BJ (cell line): Measurements from ENCODE around the gene OR6S1. TPM values are rescaled to one million over a fixed set of nuclear protein-coding genes. Genes with fewer than 3 reads are reported as not detected.

Source experiments
- CTCF ChIA-PET: fragments of 350-600 bp; formaldehyde crosslinking; extraction: SDS; loops from one replicate; lab custom pipeline; 2021; ENCODE audit warnings: antibody characterized with exemption, inconsistent platforms; lab: Yijun Ruan, JAX
- POLR2A ChIA-PET: fragments of 300-600 bp; sonication (Branson Sonifier 250); formaldehyde crosslinking; extraction: SDS; loops from one replicate; lab custom pipeline; 2021; ENCODE audit warnings: antibody characterized with exemption; lab: Charles Lee
- DNase-seq: peaks from one replicate; pipeline ENCODE4 v3.0.0-alpha.2; 2011; ENCODE audit warnings: low read depth
- H3K27me3 ChIP-seq: 2 replicates; pipeline ENCODE4 v1.6.0; 2011; ENCODE audit warnings: low read length; ENCODE audit not compliant: control insufficient read depth, insufficient read depth
- H3K36me3 ChIP-seq: 2 replicates; pipeline ENCODE4 v1.5.1; 2011; ENCODE audit warnings: low read length; ENCODE audit not compliant: control insufficient read depth, insufficient read depth
- H3K4me3 ChIP-seq: 2 replicates; pipeline ENCODE4 v1.5.1; 2011; ENCODE audit warnings: low read depth, mild to moderate bottlenecking, control low read depth, low read length
- CTCF ChIP-seq: IDR thresholded peaks from 2 replicates; pipeline ENCODE4 v1.5.1; 2011; ENCODE audit warnings: low read depth, mild to moderate bottlenecking, control low read depth, inconsistent platforms, low read length, moderate library complexity; ENCODE audit not compliant: insufficient read depth
- polyA plus RNA-seq: library from polyadenylated mRNA; depleted of rRNA; stranded (reverse); fragments of >200 nt; gene quantifications from 2 replicates; pipeline ENCODE4 v1.2.3, GENCODE V29; 2011

The OR6S1 gene
- polyA plus RNA-seq, 1 experiment = not detected

GRCh38 chr14:20686386-20687143 lies 45.1 kb upstream of the OR6S1 start:
- CTCF ChIA-PET = interaction anchor here (0.7 to 3.7 kb wide), 3 partner anchors 10 to 109 kb away, joined by 3 to 18 read pairs (median 3); no protein-coding TSS in a partner anchor
- POLR2A ChIA-PET = no interaction called here
- no peak for TF ChIP-seq CTCF
- Histone ChIP-seq H3K27me3 (no peaks in the 10 kb centered on the region), H3K36me3 (no peaks in the 10 kb centered on the region), H3K4me3 (no peak overlapping the region)
- no peak for DNase-seq

DNA sequence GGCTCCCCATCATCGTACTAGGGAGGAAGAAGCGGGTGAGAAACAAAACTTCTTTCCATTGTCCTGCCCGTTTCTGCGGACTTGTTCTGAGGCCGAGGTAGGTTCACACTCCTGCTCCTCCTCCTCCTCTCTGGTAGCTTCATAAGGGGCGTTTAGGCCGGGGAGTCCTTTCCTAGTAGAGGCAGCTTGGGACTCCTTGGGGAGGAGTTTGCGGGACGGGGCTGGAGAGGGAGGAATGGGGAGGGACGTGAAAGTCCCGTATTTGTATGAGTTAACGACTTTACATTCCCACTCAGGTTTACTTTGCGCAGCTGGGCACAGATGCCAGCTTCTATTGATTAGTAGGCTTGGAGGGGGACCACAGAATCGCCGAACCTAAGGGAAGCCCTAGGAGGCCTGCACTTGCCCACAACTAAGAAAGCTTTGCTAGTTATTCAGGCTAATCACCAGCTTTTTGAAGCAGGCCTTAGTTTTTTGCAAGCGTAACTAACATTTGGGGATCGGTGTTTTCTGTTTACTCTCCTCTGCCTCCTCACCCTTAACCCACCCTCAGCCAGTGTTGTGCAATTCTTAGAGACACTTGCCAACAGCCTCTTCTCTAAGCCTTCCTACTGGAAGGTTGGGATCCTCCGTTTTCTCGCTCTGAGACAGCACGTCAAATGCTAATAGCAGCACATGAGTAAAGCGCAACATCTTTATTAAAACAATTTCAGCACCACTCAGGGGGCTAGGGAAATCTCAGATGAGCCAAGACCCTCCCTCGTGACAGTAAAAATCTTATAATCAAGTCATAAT lies 43.4 kb upstream of the OR6S1 start:
- Histone ChIP-seq H3K27me3 (no peaks in the 10 kb centered on the region), H3K36me3 (no peaks in the 10 kb centered on the region), H3K4me3 (peak overlapping the region; percentile 79)
- CTCF ChIA-PET = interaction anchor here (0.7 to 3.7 kb wide), 8 partner anchors 11 to 287 kb away, joined by 3 to 18 read pairs (median 6); no protein-coding TSS in a partner anchor
- TF ChIP-seq CTCF = no peak
- POLR2A ChIA-PET = interaction anchor here (0.9 kb wide), 1 partner anchor 342 kb away, joined by 4 read pairs; the partner anchor contains the start of gene PARP2
- no peak for DNase-seq

DNA sequence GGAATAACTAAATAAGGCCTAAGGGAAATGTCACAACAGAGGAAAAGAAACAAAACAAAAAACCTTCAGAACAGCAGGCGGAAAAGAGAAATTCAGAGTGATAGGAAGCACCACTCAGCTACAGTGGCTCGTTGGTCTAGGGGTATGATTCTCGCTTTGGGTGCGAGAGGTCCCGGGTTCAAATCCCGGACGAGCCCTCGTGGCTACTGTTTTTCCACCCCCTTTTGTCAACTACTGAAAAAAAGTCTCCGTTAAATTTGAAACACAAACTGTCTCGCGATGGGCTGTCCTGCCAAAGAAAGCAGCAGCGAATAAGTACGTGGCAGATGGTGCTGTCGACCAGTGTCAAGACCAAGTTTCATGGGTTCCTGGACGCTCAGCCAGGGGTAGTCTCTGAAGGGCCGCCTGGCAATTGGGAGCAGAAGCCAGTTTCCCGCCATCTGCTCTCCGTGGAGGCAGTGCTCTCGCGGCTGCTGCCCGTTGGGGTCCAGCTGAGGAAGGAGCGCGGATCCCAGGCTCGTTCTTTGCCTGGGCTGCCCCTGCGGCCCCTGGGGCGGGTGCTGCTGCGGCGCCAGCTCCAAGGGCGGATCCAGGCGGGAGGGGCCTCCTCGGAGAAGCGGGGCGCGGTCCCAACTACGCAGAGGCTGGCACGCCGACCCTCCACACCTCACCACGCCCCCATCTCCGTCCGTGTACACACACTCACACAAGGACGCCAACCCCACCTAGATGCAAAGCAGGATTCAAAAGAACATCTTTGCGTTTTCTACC lies 42.6 kb upstream of the OR6S1 start, which contains the start of gene RNASE4:
Gene RNASE4 (plus strand): TSS at position 670 of the 771 bp plus-strand sequence. CDS start 14,812 bp downstream, outside the sequence.
- POLR2A ChIA-PET = interaction anchor here (0.9 kb wide), 1 partner anchor 341 kb away, joined by 4 read pairs; the partner anchor contains the start of gene PARP2

GRCh38 chr14:20683125-20683890 lies 41.8 kb upstream of the OR6S1 start:
- ChIA-PET CTCF (interaction anchor here (0.7 to 3.7 kb wide), 7 partner anchors 12 to 355 kb away, joined by 3 to 18 read pairs (median 7); partner anchors contain the start of gene APEX1), POLR2A (no interaction called here)
- TF ChIP-seq CTCF = no peak
- H3K36me3 ChIP-seq = no peaks in the 10 kb centered on the region
- no peaks in the 10 kb centered on the region for H3K27me3 ChIP-seq
- DNase-seq = peak; percentile 73
- peak overlapping the region; percentile 79 for H3K4me3 ChIP-seq

More for the DNA sequence above, 42.6 kb upstream of the OR6S1 start, which contains the start of gene RNASE4:
- no peaks in the 10 kb centered on the region for H3K36me3 ChIP-seq
- no peaks in the 10 kb centered on the region for H3K27me3 ChIP-seq
- CTCF ChIA-PET = interaction anchor here (1.0 to 3.7 kb wide), 9 partner anchors 12 to 356 kb away, joined by 3 to 18 read pairs (median 7); no protein-coding TSS in a partner anchor
- no peak for DNase-seq
- no peak for TF ChIP-seq CTCF
- peak within 1 kb of the TSS; percentile 79 for H3K4me3 ChIP-seq
